IPS-NIHi7 (cell line): ENCODE measurements around the gene TLR5.
"Not testable (repeated sequence)": the region's sequence is repeated elsewhere in the genome, so short reads cannot be mapped to it uniquely, and the experiment has no call there.

Experiments used
- DNase-seq: peaks from one replicate; pipeline ENCODE4 v3.0.0; 2012; ENCODE audit warnings: mixed read lengths; ENCODE audit errors: extremely low spot score

TLR5 gene

GRCh38 chr1:223142795-223143536, at the start of gene TLR5:
Gene TLR5, minus strand, starts transcription at chr1:223143248. Its CDS starts 30,217 bp downstream, at chr1:223113031.
- DNase-seq = peak; percentile 91

- DNase-seq = no peak
Observed at GRCh38 chr1:223189903-223190724, 47.1 kb upstream of the TLR5 start.

GRCh38 chr1:223189525-223189902, 46.5 kb upstream of the TLR5 start:
- DNase-seq = no peak

GRCh38 chr1:223188618-223189356, 45.7 kb upstream of the TLR5 start:
- DNase-seq = no peak

GRCh38 chr1:223186800-223187199, 43.8 kb upstream of the TLR5 start:
- no peak for DNase-seq

GRCh38 chr1:223183268-223183862, 40.3 kb upstream of the TLR5 start:
- DNase-seq = no peak

GRCh38 chr1:223180731-223181321, 37.8 kb upstream of the TLR5 start:
- no peak for DNase-seq

- no peak for DNase-seq
Observed at GRCh38 chr1:223179786-223180185, 36.7 kb upstream of the TLR5 start.

- DNase-seq = no peak
Observed at GRCh38 chr1:223179280-223179679, 36.2 kb upstream of the TLR5 start.

- no peak for DNase-seq
Observed at GRCh38 chr1:223177681-223178080, 34.6 kb upstream of the TLR5 start.

GRCh38 chr1:223176437-223176836, 33.4 kb upstream of the TLR5 start:
- no peak for DNase-seq

GRCh38 chr1:223175633-223176032, 32.6 kb upstream of the TLR5 start:
- DNase-seq = no peak

- DNase-seq = peak; percentile 46
Observed at GRCh38 chr1:223175032-223175431, 32.0 kb upstream of the TLR5 start.

- DNase-seq = not testable (repeated sequence)
Observed at GRCh38 chr1:223169458-223169857, 26.4 kb upstream of the TLR5 start.

GRCh38 chr1:223161321-223161720, 18.3 kb upstream of the TLR5 start:
- DNase-seq = peak; percentile 48

GRCh38 chr1:223156343-223156742, 13.3 kb upstream of the TLR5 start:
- DNase-seq = no peak

GRCh38 chr1:223155153-223155552, 12.1 kb upstream of the TLR5 start:
- DNase-seq = no peak

GRCh38 chr1:223153177-223154119, 10.4 kb upstream of the TLR5 start:
- no peak for DNase-seq

GRCh38 chr1:223152399-223152798, 9.4 kb upstream of the TLR5 start:
- no peak for DNase-seq

GRCh38 chr1:223150443-223150842, 7.4 kb upstream of the TLR5 start:
- no peak for DNase-seq
